ENCODE data around the gene ZNF747.

DNA sequence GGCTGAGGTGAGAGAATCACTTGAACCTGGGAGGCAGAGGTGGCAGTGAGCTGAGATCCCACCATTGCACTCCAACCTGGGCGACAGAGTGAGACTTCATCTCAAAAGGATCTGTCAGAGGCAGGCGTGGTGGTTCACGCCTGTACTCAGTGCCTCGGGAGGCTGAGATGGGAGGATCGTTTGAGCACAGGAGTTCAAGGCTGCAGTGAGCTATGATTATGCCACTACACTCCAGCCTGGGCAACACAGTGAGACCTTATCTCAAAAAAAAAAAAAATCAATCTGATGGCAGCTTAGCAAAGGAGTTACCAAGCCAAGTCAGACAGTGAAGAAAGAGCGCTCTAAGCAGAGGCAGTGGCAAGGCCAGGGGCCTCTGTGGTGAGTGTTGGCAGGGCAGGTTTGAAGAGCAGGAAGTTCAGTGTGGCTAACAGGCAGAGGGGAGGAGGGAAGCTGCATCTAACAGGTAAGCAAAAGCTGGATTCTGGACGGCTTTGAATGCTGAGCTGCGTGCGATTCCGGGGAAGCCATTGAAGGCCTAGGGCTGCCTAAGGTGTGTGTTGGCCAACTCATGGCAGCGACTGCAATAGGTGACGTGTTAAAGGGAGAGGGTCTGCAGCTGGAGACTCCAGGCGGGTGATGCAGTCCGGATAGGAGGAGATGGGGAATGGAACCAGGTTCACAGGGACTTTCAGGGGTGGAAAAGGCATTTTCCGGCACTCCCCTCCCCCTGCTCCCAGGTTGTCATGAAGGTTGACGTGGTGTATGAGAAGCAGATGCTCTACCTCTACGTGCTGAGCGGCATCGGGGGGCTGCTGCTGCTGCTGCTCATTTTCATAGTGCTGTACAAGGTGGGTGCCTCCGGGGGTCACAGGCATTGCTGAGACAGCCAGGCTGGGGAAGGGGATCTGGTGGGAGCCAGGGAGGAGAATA is 15.3 kb downstream of the ZNF747 start:
- TF ChIP-seq MXI1 (IDR thresholded peaks at IDR 0.05; ENCODE audit: low read depth, low read length) (no peak), EP300 (IDR thresholded peaks at IDR 0.05; ENCODE audit: borderline replicate concordance in 1 of 2, control insufficient read depth in 1 of 2, low read depth in 2 of 2, low read length in 2 of 2) (no peak), EZH2 (IDR thresholded peaks at IDR 0.05; ENCODE audit: borderline replicate concordance, control insufficient read depth, low read depth, low read length) (no peak), ESRRA (IDR thresholded peaks at IDR 0.05; ENCODE audit: low read length) (no peak), RBBP5 (conservative IDR thresholded peaks at IDR 0.05) (no peak), TCF7 (IDR thresholded peaks at IDR 0.05; ENCODE audit: borderline replicate concordance) (no peak)
- TF ChIP-seq, protein P1, sequence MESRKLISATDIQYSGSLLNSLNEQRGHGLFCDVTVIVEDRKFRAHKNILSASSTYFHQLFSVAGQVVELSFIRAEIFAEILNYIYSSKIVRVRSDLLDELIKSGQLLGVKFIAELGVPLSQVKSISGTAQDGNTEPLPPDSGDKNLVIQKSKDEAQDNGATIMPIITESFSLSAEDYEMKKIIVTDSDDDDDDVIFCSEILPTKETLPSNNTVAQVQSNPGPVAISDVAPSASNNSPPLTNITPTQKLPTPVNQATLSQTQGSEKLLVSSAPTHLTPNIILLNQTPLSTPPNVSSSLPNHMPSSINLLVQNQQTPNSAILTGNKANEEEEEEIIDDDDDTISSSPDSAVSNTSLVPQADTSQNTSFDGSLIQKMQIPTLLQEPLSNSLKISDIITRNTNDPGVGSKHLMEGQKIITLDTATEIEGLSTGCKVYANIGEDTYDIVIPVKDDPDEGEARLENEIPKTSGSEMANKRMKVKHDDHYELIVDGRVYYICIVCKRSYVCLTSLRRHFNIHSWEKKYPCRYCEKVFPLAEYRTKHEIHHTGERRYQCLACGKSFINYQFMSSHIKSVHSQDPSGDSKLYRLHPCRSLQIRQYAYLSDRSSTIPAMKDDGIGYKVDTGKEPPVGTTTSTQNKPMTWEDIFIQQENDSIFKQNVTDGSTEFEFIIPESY (IDR thresholded peaks at IDR 0.05): no peak
